HG02642 (cell line): ENCODE data around the gene SIGLEC8.
"Not testable (repeated sequence)": the region's sequence is repeated elsewhere in the genome, so short reads cannot be mapped to it uniquely, and the experiment has no call there.

Source experiments
- ATAC-seq: cut with Tn5 transposase; IDR thresholded peaks from one replicate; pipeline ENCODE4 v1.9.1; 2021; ENCODE audit warnings: mild to moderate bottlenecking; ENCODE audit not compliant: unreplicated experiment, poor library complexity

SIGLEC8 gene

DNA sequence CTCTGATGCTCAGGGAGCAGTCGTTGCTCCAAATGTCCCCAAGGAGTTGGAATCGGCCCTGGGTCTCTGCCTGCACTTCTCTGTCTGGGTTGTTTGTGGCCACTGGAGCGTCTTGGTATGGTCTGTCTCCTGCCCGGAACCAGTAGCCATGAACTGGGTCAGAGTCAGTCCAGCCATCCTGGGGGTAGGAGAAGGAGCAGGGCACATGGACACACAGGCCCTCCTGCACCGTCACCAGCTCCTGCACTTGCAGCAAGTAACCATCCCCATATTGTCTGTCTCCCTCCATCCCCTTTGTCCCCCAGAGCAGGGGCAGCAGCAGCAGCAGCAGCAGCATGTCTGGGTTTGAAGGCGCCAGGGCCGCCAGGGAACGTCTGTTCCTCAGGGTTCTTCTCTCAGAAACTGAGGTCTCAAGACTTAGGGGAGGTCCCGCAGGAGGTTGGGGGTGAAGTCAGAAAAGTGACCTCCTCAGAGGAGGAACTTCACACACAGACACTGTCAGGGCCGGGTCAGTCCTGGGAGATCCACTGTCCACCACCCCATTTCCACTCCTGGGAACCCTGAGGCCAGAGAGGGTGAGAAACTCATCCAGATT, at the start of gene SIGLEC8:
SIGLEC8 (minus strand) TSS at position 404 of the 595 bp plus-strand sequence; CDS start at position 337, 67 bp downstream.
- ATAC-seq: no peak

DNA sequence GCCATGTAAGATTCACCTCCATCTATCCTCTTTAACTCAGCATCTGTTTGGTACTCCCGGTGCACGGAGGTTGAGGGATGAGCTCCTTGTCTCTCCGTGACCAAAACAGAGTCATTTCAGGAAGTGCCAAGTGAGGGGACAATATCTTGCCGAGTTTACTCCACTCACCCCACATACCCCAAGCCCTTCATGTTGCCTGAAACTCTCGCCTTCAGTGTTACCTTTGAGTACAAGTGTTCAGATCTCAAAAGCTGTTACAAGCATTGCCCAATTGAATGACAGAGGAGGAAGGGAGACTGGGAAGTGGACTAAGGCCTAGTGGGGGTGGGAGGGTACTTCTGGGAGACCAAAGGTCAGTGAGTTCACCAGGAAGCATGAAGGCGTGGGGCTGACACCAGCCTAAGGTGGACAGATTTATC, 49.4 kb upstream of the SIGLEC8 start:
- ATAC-seq: no peak

DNA sequence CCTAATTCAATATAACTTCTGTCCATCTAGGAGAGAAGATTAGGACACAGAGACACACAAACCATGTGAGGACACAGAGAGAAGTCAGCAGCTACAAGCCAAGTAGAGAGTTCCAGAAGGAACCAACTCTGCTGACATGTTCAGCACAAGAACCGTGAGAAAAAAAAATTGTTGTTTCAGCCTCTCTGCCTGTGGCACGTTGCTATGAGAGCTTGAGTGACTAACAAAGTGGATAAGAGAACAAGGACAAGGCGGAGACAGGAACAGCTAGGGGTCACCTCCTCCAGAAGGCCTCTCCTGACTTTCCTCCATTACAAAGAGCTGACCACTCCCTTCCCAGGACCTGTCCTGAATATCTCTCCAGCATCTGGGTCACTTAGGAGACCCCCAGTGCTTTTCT, 48.9 kb upstream of the SIGLEC8 start:
- no peak for ATAC-seq

DNA sequence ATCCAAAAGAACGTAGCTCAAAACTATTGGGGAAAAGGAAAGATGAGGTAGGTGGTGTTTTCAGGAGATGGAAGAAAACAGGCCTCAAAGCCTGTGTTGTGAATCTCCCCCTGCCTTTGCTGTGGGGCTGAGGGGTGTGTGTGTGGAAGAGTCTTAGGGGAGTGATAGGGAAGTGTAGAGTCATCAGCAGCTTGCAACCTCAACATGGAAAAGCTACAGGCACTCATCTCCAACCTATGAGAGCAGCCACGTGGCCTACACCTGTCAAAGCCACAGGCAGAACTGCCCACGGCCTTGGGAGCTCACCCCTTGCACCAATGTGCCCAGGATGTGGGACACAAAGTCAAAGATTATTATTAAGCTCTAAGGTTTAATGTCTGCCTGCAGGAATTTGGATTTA, 47.6 kb upstream of the SIGLEC8 start:
- no peak for ATAC-seq

DNA sequence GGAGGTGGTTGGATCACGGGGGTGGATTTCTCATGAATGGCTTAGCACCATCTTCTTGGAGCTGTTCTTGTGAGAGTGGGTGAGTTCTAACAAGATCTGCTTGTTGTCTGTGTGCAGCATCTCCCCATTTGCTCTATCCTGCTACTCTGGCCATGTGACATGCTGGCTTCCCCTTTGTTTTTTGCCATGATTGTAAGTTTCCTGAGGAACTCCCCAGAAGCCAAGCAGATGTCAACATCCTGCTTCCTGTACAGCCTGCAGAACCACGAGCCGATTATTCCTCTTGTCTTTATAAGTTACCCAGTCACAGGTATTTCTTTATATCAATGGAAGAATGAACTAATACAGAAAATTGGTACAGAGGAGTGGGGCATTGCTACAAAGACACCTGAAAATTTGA, 45.6 kb upstream of the SIGLEC8 start:
- no peak for ATAC-seq

DNA sequence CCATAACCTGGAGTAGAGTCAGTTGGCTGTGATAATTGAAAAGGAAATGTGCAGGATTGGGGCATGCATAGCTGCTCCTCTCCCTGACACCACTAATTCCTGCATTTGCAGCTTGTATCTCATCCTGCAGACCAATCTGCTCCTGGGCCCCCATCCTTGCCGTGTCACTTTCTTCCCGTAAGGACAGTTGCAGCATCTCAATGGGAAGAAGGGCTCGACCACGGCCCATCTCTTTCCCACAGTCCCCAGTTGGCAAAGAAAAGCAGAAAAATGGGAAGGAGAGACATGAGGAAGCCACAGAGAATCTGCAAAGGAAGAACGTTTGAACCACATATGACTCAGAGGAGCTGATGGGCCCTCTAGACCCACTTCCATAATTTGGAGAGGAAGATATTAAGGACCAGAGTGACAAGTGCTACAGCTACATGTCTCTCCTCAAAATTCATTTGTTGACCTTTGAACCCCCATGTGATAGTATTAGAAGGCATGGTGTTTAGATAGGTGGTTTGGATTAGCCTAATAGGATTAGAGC, 45.1 kb upstream of the SIGLEC8 start:
- ATAC-seq: no peak

DNA sequence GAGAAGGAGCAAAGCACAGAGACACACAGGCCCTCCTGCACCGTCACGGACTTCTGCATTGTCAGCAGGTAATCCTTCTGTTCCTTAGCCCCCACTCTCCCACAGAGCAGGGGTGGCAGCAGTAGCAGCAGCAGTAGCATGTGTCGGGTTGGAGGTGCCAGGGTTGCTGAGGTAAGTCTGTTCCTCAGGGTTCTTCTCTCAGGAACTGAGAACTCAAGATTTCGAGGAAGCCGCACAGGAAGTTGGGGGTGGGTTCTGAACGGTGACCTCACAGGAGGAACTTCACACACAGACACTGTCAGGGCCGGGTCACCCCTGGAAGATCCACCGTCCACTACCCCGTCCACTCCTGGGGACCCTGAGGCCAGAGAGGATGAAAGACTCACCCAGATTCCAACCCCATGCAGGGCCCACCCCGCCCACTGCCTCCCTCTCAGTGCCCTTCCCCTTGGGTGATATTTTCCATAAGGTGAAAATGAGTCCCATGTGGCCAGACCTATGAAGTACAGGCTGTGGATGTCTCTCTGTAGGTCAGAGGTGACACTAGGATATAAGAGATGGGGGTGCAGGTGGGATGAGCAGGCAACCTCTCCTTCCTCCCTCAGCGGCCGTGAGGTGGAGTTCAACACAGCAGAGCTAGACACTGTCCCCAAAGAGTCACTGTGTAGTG, 43.5 kb upstream of the SIGLEC8 start, which contains the start of gene SIGLEC12:
SIGLEC12 (minus strand) TSS at position 207 of the 670 bp plus-strand sequence; CDS start at position 140, 67 bp downstream.
- ATAC-seq: no peak

DNA sequence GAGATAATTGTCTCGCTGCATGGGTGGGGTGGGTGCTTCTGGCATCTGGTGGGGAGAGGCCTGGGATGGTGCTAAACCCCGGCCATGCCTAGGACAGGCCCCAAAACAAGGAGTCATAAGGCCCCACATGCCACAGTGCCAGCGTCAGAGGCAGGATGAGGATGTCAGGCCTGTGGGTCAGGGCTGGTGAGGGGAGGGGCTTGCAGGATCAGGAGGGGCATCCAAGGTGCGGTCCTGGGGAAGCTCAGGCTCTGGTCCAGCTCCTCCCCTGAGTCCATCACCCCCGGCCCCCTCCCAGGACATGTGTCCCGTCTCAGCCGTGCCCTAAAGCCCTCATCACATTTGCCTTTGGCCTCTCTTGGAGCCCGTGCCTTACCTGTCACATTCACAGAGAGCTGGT, 42.7 kb upstream of the SIGLEC8 start:
- not testable (repeated sequence) for ATAC-seq

DNA sequence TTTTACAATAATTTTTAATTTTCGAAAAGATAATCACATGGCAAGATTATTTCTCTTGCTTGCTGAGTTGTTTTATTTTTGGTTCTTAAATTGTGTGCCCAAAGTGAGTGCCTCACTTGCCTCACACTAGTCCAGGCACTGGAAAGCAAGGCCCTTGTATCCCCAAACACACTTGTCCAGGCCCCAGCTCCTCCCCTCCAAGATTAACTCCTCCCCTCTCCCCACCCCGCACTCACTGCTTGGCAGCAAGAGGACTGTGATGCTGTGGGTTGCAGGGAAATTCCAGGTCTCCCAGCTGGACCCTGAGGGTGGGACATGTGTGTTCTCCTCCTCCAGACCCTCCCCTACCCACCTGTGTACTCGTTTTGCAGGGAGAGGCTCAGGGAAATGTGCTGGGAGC, 39.4 kb upstream of the SIGLEC8 start:
- ATAC-seq: no peak

DNA sequence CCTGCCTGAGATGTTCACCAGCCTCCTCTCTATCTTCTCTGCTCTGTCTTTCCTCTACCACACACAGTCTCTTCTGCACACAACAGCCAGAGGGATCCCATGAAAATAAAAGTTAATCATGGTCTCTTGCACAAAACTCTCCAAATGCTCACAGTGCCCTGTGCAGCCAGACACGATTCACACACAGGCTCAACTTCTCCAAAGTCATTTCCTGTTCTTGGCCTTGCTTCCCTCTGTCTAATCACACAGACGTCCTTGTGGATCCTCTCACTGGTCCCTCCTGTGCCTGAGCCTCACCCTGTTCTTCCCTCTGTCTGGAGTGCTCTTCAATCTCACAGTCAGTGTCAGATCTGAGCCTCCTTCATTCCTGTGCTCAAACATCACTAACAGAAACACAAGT, 35.5 kb upstream of the SIGLEC8 start:
- ATAC-seq: no peak

DNA sequence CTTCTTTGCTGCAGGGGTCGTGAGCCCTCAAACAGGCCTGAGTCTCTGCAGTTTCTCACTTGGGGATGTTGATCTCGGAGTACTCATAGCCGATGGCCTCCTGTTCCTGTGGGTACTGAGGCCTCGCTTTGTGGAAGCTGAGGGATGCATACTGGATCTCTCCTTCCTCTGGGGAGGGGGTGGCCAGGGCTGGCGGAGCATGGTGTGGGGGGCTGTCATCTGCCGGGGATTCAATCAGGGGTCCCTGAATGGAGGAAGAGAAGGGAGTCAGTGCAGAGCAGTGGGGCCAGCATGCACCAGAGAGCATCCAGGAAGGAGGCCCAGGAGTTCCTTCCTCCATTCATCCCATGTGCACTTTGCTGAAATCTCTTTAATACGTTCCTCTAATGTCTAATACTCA, 33.3 kb upstream of the SIGLEC8 start:
- ATAC-seq: no peak

DNA sequence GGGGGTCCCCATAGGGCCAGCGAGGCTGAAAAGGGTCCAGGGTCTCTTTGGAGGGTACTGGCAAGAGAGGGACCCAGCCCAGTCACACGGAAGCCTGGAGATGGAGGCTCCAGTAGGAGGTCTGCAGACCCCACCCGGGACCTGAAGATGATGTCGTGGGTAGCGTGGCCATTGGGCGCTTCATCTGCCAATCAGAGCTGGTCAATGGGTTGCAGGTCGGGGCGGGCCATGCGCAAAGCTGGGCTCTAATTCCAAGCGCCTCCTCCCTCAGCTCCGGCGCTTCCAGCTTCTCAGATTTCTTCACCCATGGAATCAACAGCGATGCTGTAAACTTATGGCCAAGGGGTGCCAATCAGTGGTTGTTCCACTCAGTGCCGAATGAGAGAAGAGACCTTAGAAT, 32.4 kb upstream of the SIGLEC8 start:
- ATAC-seq: no peak

DNA sequence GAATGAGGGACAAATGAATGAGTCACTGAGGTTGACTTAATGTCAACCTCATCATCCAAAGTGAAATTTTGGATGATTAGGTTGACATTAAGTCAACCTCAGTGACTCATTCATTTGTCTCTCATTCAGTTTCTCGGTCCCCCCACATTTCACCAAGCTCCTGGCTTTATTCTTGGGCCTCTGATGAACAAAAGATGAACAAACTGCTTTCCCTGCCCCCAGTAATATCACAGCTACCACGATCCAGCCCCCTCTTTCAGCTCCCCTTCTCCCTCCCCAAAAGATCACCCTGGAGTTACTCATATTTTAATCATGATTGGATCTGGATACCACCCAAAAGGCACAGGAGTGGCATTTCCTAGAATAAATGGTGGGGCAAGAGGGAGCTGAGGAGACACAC, 30.9 kb upstream of the SIGLEC8 start:
- ATAC-seq: no peak

DNA sequence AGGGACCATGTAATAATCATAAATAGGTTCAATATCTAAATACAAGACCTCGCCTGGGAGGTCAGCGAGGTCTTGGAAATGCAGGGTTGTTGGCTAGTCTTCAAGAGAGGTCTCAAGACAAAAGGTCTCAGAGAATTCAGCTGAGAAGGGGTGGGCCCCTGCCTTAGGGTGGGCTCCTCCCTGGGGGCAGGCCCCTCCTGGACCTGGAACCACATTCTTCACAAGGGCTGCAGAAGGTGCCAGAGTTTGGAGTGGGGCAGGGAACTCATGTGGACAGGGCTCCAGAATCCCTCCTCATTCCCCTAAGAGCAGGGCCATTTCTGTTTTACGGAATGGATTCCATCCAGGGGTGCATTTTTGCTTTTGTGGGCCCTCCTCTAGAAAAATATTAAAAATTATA, 30.2 kb upstream of the SIGLEC8 start:
- no peak for ATAC-seq

DNA sequence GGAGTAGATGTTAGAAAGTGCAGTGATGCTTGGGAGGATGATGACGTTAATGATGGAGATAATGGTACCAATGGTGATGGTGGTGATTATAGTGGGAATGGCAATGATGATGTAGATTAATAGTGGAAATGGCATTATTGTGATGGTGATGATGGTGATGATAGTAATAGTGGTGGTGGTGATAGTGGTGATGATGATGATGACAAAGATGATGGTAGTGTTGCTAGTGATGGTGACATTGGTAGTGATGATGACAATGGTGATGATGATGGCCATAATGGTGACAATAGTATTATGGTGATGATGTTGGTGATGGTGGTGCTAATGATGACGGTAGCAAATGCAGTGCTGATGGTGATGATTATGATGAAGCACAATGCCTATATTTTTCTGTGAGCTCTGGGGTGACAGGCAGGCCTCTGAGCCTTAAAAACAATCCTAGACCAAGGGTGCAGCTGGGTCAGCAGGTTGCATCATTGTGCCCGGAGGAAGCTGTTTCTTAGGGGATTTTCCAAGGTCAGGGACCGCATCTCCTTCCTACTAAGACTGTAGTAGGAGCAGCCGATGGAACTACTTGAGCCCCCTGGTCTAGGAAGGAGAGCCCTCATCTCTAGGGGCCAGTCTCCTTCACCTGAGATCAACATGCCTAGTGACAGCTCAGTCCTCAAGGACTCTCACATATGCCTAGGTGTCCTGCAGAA, 27.9 kb upstream of the SIGLEC8 start:
- ATAC-seq: no peak

DNA sequence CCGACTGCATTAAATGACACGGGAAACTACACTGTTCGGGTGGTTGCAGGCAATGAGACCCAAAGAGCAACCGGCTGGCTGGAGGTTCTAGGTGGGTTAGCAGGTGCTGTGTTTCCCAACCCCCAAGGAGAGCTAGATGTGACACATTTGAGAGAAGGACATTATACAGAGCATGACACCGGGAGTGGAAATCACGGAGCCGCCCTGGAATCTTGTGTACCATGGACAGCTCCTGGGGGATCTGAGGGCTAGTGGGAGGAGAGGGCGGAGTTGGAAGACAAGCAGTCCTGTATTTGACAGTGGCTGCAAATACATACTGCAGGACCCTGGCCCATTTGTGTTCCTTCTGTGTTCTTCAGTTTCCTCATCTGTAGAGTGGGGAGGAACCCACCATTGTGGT, 22.3 kb upstream of the SIGLEC8 start:
- no peak for ATAC-seq

DNA sequence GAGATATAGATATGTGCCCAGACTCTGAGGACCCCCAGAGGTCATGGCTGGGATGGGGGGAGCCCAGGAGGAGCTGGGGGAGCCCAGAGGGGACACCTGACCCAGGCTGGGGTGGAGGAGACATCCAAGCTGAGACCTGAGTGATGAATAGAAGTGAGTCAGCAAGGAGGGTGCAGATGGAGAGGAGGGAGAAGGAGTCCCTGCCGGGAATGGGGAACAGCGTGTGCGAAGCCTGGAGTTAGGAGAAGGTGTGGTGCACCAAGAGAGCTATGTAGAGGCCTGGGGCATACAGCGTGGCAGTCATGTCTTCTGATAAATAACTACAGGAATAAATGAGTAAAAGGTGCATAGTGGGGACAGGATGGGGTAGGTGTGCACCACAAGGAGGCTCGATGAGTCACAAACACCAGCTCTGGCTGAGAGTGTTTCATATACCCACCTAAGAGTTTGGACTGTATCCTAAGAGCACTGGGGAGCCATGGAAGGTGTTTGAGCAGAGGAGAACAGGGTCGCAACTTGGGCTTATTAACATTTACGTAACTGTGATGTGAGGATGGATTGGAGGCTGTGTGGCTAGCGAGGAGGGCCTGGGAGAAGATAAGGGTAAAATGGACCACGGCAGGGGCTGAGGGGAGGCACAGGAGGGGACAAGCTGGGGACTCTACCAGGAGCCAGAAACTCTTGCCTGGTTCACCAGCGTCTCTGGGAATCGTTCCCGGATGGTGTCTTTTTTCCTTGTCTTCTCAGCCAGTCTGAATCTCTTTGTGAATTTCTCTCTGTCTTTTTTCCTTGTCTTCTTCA, 21.5 kb upstream of the SIGLEC8 start:
- ATAC-seq: no peak

DNA sequence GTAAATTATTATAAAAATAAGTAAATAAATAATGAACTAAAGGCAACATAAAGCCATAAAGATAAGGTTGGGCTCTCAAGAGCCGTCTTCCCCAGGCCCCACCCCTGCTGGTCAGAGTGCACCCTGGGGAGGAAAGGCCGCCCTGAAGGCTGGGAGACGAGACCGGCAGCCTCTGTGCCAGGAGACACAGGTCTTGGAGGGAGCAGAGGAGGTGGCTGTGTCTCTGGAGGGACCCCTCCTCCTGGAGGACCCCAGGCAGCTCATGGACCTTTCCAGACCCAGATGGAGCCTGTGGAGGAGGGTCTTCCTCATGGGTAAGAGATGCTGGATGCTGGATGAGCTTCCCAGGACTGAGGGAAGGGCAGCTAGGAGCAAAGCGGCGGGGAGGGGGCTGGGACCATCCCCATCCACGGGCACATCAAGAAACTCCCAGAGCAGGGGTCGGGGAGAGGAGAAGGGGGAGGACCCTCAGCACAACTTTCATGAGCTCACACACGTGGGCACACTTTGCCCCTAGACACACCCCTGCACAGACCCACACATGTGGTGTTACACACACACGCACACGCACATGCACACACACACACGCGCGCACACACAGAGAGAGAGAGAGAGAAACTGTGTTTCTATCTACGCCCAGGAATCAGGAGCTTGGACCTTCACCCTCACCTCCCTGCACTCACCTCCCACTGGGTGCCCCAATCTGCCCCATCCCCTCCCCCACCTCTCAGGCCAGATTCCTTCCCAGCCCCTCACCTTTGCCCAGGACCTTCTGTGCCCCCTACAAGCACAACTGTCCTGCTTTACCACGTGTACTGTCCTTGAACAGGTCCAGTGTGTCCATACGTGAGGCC, 20.4 kb upstream of the SIGLEC8 start, which contains the start of gene CEACAM18:
CEACAM18 (plus strand) TSS at position 159 of the 854 bp plus-strand sequence.
- no peak for ATAC-seq

DNA sequence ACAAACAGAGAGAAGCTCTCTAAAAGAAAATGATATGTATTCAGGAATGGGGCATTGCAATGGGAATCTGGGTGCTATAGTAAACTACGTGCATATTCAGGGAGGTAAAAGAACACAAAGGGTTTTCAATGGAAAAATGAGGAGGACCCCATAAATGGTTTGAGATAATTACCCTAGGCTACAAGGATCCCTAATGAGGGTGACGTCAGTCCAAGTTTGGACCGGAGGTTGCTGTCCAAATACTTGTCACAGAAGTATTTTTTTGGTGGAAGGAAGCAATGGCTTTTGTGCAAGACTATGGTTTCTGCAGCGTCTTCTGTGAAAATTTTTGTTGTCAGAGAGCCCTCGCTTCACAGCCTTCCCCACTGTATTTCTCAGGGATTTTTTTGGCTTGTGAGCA, 19.1 kb upstream of the SIGLEC8 start:
- no peak for ATAC-seq

DNA sequence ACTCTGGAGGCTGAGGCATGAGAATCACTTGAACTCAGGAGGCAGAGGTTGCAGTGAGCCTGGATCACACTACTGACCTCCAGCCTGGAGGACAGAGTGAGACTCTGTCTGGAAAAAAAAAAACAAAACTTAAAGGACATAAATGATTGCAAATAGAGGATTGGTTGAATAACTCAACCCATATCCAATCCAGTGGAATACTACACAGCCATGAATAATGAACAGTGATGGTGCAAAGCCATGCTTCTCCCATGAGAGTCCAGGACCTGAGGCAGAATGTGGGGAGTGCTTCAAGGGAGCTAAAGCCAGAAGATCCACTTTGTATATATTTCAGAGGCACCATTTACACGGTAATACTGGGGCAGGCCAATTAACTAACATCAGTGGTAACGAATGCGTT, 17.9 kb upstream of the SIGLEC8 start:
- ATAC-seq: no peak
